Mesothelial cell of epicardium (in vitro differentiated cells): ENCODE data around the gene GJB4. TPM values are rescaled to one million over a fixed set of nuclear protein-coding genes. Genes with fewer than 3 reads are reported as not detected.

ENCODE experiments used
- DNase-seq, 2 experiments: peaks; one replicate each; pipeline ENCODE4 v3.0.0; 2021; ENCODE audit warnings: low spot score in 2 of 2; ENCODE audit not compliant: unreplicated experiment in 2 of 2
- H3K27ac Mint-ChIP-seq: 2 replicates; pipeline ENCODE4 v1.8.0; 2021; ENCODE audit warnings: mixed read lengths
- H3K27me3 Mint-ChIP-seq: 2 replicates; pipeline ENCODE4 v1.8.0; 2021; ENCODE audit warnings: low read depth, mixed read lengths
- H3K36me3 Mint-ChIP-seq: 2 replicates; pipeline ENCODE4 v1.8.0; 2021; ENCODE audit warnings: mixed read lengths
- H3K4me1 Mint-ChIP-seq: 2 replicates; pipeline ENCODE4 v1.8.0; 2021; ENCODE audit warnings: mixed read lengths
- H3K4me3 Mint-ChIP-seq: 2 replicates; pipeline ENCODE4 v1.8.0; 2021; ENCODE audit warnings: mild to moderate bottlenecking, moderate library complexity, mixed read lengths
- H3K9me3 Mint-ChIP-seq: 2 replicates; pipeline ENCODE4 v1.8.0; 2021; ENCODE audit warnings: mixed read lengths
- total RNA-seq: library from RNA; stranded (reverse); gene quantifications from 3 replicates; pipeline ENCODE4 v1.2.1, GENCODE V29; 2021
- TF ChIP-seq, protein P1 (sequence below): fragments of 200-600 bp; sonication (generic); IDR thresholded peaks from one replicate; pipeline ENCODE4 v1.5.0; 2021; ENCODE audit warnings: antibody characterized with exemption; ENCODE audit not compliant: unreplicated experiment

The GJB4 gene
- total RNA-seq, 1 donor from 2014 or later = not detected

GRCh38 chr1:34714386-34714785, 45.2 kb upstream of the GJB4 start:
- no peaks in the 10 kb centered on the region for H3K36me3 Mint-ChIP-seq
- no peak for DNase-seq
- H3K27me3 Mint-ChIP-seq = peaks cover 44% of the 10 kb centered on the region
- no peaks in the 10 kb centered on the region for H3K4me1 Mint-ChIP-seq
- no peak overlapping the region for H3K27ac Mint-ChIP-seq
- H3K4me3 Mint-ChIP-seq = no peak overlapping the region
- H3K9me3 Mint-ChIP-seq = no peaks in the 10 kb centered on the region
- TF ChIP-seq, protein P1, sequence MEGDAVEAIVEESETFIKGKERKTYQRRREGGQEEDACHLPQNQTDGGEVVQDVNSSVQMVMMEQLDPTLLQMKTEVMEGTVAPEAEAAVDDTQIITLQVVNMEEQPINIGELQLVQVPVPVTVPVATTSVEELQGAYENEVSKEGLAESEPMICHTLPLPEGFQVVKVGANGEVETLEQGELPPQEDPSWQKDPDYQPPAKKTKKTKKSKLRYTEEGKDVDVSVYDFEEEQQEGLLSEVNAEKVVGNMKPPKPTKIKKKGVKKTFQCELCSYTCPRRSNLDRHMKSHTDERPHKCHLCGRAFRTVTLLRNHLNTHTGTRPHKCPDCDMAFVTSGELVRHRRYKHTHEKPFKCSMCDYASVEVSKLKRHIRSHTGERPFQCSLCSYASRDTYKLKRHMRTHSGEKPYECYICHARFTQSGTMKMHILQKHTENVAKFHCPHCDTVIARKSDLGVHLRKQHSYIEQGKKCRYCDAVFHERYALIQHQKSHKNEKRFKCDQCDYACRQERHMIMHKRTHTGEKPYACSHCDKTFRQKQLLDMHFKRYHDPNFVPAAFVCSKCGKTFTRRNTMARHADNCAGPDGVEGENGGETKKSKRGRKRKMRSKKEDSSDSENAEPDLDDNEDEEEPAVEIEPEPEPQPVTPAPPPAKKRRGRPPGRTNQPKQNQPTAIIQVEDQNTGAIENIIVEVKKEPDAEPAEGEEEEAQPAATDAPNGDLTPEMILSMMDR = no peak

DNA sequence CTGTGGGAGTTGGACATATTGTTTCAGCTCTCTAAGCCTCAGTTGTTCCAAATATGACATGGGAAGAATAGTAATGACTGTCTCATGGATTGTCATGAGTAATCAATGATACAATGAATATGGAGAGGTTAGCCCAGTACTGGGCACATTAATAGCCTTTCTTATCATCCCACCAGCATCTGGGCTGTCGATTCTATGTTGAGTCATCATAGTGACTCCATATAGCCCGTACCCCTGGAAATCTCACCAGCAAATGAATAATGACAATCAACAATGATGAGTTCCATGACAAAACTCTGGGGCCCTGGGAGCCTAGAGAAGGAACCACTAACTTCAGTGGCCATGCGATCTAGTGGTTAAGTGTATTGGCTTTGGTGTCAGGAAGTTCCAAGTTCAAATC, 44.4 kb upstream of the GJB4 start:
- H3K4me1 Mint-ChIP-seq = no peaks in the 10 kb centered on the region

GRCh38 chr1:34721241-34721640, 38.3 kb upstream of the GJB4 start:
- Mint-ChIP-seq H3K27me3 (peaks cover 67% of the 10 kb centered on the region), H3K27ac (no peak overlapping the region), H3K36me3 (no peaks in the 10 kb centered on the region), H3K4me3 (no peak overlapping the region), H3K4me1 (no peaks in the 10 kb centered on the region), H3K9me3 (no peaks in the 10 kb centered on the region)
- TF ChIP-seq, protein P1 = no peak
- DNase-seq = no peak

More for the DNA sequence above, 44.4 kb upstream of the GJB4 start:
- no peak for DNase-seq
- H3K27ac Mint-ChIP-seq = no peak overlapping the region
- TF ChIP-seq, protein P1 = no peak
- no peaks in the 10 kb centered on the region for H3K9me3 Mint-ChIP-seq
- no peak overlapping the region for H3K4me3 Mint-ChIP-seq
- H3K27me3 Mint-ChIP-seq = peaks cover 52% of the 10 kb centered on the region
- H3K36me3 Mint-ChIP-seq = no peaks in the 10 kb centered on the region

DNA sequence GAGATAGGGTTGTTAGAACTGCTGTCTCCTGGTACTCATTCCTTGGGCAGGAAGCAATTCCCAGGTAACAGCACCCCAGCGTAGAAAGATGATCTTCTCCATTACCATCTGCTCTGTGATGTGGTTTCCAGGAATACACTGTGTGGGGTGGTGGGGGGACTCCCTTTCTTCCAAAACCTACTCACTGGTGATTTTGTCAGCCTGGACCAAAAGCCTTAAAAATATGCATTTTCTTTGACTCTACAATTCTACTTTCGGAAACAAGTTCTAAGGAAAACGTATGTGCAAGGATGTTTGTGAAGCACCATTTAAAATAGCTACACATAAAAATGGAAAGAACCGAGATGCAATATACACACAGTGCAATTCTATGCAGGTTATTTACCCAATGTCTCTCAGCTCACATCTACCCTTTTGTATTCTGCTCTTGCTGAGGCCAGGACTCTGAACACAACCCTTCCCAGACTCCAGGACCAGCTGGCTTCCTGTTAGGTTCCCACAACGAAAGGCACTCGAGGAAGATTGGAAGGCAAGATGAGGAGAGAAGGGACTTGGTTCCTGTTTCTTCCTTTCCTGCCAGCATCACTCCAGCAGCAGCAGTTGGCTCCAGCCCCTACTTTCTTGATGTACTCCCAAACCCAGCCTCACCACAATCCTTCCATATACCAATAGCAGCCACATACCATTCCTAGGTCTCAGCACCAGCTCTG, 37.7 kb upstream of the GJB4 start:
- peaks cover 68% of the 10 kb centered on the region for H3K27me3 Mint-ChIP-seq
- no peaks in the 10 kb centered on the region for H3K36me3 Mint-ChIP-seq
- H3K9me3 Mint-ChIP-seq = no peaks in the 10 kb centered on the region
- TF ChIP-seq, protein P1 = no peak
- H3K4me3 Mint-ChIP-seq = no peak overlapping the region
- DNase-seq = no peak
- H3K4me1 Mint-ChIP-seq = no peaks in the 10 kb centered on the region
- H3K27ac Mint-ChIP-seq = no peak overlapping the region

DNA sequence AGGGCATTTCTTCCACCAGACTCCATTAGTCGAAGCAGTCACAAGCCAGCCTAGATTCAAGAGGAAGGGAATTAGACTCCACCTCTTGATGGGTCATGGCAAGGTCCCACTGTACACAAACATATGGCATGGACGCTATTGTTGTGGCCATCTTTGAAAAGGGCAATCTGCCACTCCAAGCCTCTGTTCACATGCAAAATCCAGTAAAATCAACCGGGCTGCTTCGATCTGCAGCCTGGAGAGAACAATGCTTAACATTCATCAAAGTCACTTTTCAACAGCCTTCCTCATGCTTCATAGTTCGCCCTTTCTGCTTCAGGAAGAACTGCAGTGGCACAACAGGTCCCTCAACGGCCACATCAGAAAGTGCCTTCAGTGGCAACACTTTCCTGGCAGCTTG, 32.7 kb upstream of the GJB4 start:
- H3K36me3 Mint-ChIP-seq = no peaks in the 10 kb centered on the region
- no peak overlapping the region for H3K27ac Mint-ChIP-seq
- H3K27me3 Mint-ChIP-seq = peaks cover 74% of the 10 kb centered on the region
- TF ChIP-seq, protein P1 = no peak
- H3K4me3 Mint-ChIP-seq = no peak overlapping the region
- no peaks in the 10 kb centered on the region for H3K9me3 Mint-ChIP-seq
- no peak for DNase-seq
- no peaks in the 10 kb centered on the region for H3K4me1 Mint-ChIP-seq
